HEK293 (cell line): ENCODE results near the gene ETV6.

Experiments
- CTCF ChIA-PET: fragments of 350-600 bp; formaldehyde crosslinking; extraction: SDS; loops from one replicate; lab custom pipeline; 2021; ENCODE audit warnings: antibody characterized with exemption; lab: Yijun Ruan, JAX
- POLR2A ChIA-PET: fragments of 300-600 bp; formaldehyde crosslinking; extraction: SDS; loops from one replicate; lab custom pipeline; 2020; ENCODE audit warnings: antibody characterized with exemption, inconsistent platforms; lab: Yijun Ruan, JAX
- H3K27ac ChIP-seq: fragments of 200-500 bp; sonication (Bioruptor generic); 2 replicates; pipeline ENCODE4 v1.5.1; 2014; ENCODE audit warnings: low read depth, low read length, control low read depth, inconsistent platforms; ENCODE audit errors: extremely low read depth
- H3K36me3 ChIP-seq, 2 experiments: fragments of 200-500 bp in 1 of 2; sonication (Bioruptor generic) in 1 of 2; 1 replicate in 1 of 2; 2 replicates in 1 of 2; pipeline ENCODE4 v1.5.1; 2014 to 2017; ENCODE audit warnings: inconsistent platforms in 2 of 2, low read length in 2 of 2; ENCODE audit not compliant: control insufficient read depth in 2 of 2, insufficient read depth in 1 of 2
- H3K4me1 ChIP-seq: fragments of 200-500 bp; sonication (Bioruptor generic); 2 replicates; pipeline ENCODE4 v1.5.1; 2014; ENCODE audit warnings: mild to moderate bottlenecking, low read length, inconsistent platforms; ENCODE audit not compliant: control insufficient read depth, insufficient read depth
- H3K4me3 ChIP-seq: 2 replicates; pipeline ENCODE4 v1.5.1; 2011; ENCODE audit warnings: low read depth, mild to moderate bottlenecking, control low read depth, low read length, moderate library complexity
- H3K9me3 ChIP-seq: fragments of 200-500 bp; sonication (Bioruptor generic); 2 replicates; pipeline ENCODE4 v1.5.1; 2014; ENCODE audit warnings: low read depth, low read length, inconsistent platforms; ENCODE audit not compliant: control insufficient read depth, insufficient read depth
- AEBP2 ChIP-seq: fragments of 450-650 bp; formaldehyde crosslinking; IDR thresholded peaks from 2 replicates; pipeline ENCODE4 v1.5.1; 2016; ENCODE audit warnings: missing biosample characterization, missing genetic modification characterization, borderline replicate concordance
- EGR2 ChIP-seq: fragments of 450-650 bp; formaldehyde crosslinking; IDR thresholded peaks from 2 replicates; pipeline ENCODE4 v1.5.1; 2016; ENCODE audit warnings: low read depth, missing biosample characterization, missing genetic modification characterization
- YY1 ChIP-seq: fragments of 450-650 bp; formaldehyde crosslinking; IDR thresholded peaks from 2 replicates; pipeline ENCODE4 v1.5.1; 2018; ENCODE audit warnings: missing biosample characterization, missing genetic modification characterization
- ZFP37 ChIP-seq: fragments of 450-650 bp; formaldehyde crosslinking; IDR thresholded peaks from 2 replicates; pipeline ENCODE4 v1.5.1; 2016; ENCODE audit warnings: missing biosample characterization, missing genetic modification characterization
- ZNF10 ChIP-seq: fragments of 450-650 bp; formaldehyde crosslinking; IDR thresholded peaks from 2 replicates; pipeline ENCODE4 v1.5.1; 2017; ENCODE audit warnings: missing biosample characterization, missing genetic modification characterization
- ZNF223 ChIP-seq: fragments of 450-650 bp; formaldehyde crosslinking; IDR thresholded peaks from 2 replicates; pipeline ENCODE4 v1.5.1; 2016; ENCODE audit warnings: missing biosample characterization, missing genetic modification characterization
- ZNF23 ChIP-seq: fragments of 450-650 bp; formaldehyde crosslinking; IDR thresholded peaks from 2 replicates; pipeline ENCODE4 v1.5.1; 2016; ENCODE audit warnings: missing biosample characterization, missing genetic modification characterization, borderline replicate concordance
- ZNF24 ChIP-seq: fragments of 450-650 bp; formaldehyde crosslinking; IDR thresholded peaks from 2 replicates; pipeline ENCODE4 v1.5.1; 2016; ENCODE audit warnings: missing biosample characterization, missing genetic modification characterization
- ZNF280C ChIP-seq: fragments of 450-650 bp; formaldehyde crosslinking; IDR thresholded peaks from 2 replicates; pipeline ENCODE4 v1.5.1; 2016; ENCODE audit warnings: missing biosample characterization, missing genetic modification characterization
- ZNF280D ChIP-seq: fragments of 450-650 bp; formaldehyde crosslinking; IDR thresholded peaks from 2 replicates; pipeline ENCODE4 v1.5.1; 2016; ENCODE audit warnings: missing biosample characterization, missing genetic modification characterization
- ZNF350 ChIP-seq: fragments of 450-650 bp; formaldehyde crosslinking; IDR thresholded peaks from 2 replicates; pipeline ENCODE4 v1.5.0; 2017; ENCODE audit warnings: missing biosample characterization, mild to moderate bottlenecking, missing genetic modification characterization
- ZNF37A ChIP-seq: fragments of 450-650 bp; IDR thresholded peaks from 2 replicates; pipeline ENCODE4 v1.5.1; 2018; ENCODE audit warnings: missing biosample characterization, missing genetic modification characterization
- ZNF555 ChIP-seq: fragments of 450-650 bp; formaldehyde crosslinking; conservative IDR thresholded peaks from 2 replicates; pipeline ENCODE4 v1.5.1; 2017; ENCODE audit warnings: missing biosample characterization, mild to moderate bottlenecking, missing genetic modification characterization, inconsistent platforms
- ZNF785 ChIP-seq: fragments of 450-650 bp; formaldehyde crosslinking; IDR thresholded peaks from 2 replicates; pipeline ENCODE4 v1.5.1; 2016; ENCODE audit warnings: missing biosample characterization, missing genetic modification characterization
- ZNF837 ChIP-seq: fragments of 450-650 bp; formaldehyde crosslinking; IDR thresholded peaks from 2 replicates; pipeline ENCODE4 v1.5.1; 2016; ENCODE audit warnings: missing biosample characterization, missing genetic modification characterization
- ZSCAN18 ChIP-seq: fragments of 450-650 bp; formaldehyde crosslinking; IDR thresholded peaks from 2 replicates; pipeline ENCODE4 v1.5.1; 2016; ENCODE audit warnings: missing biosample characterization, missing genetic modification characterization

ETV6 gene

GRCh38 chr12:11793921-11794710 lies 144.6 kb downstream of the ETV6 start:
- Histone ChIP-seq H3K36me3 (no peaks in the 10 kb centered on the region), H3K27ac (no peak overlapping the region), H3K4me1 (peaks cover 12% of the 10 kb centered on the region), H3K9me3 (no peaks in the 10 kb centered on the region), H3K4me3 (no peak overlapping the region)
- CTCF ChIA-PET, result no interaction called here
- POLR2A ChIA-PET, result no interaction called here
- TF ChIP-seq ZNF37A (no peak), ZNF785 (tag by site-specific recombination) (no peak), EGR2 (tag by site-specific recombination) (no peak), ZNF23 (tag by site-specific recombination) (no peak), ZNF223 (no peak), ZNF555 (tag by site-specific recombination) (no peak), YY1 (tag by site-specific recombination) (no peak), ZNF837 (tag by site-specific recombination) (no peak), AEBP2 (tag by site-specific recombination) (no peak), ZNF280D (tag by site-specific recombination) (no peak)

GRCh38 chr12:11794751-11795150 lies 145.3 kb downstream of the ETV6 start:
- ChIA-PET CTCF (interaction anchor here (0.5 kb wide), 1 partner anchor 212 kb away, joined by 3 read pairs; no protein-coding TSS in a partner anchor), POLR2A (no interaction called here)
- peaks cover 12% of the 10 kb centered on the region for H3K4me1 ChIP-seq

GRCh38 chr12:11795192-11795912 lies 145.9 kb downstream of the ETV6 start:
- TF ChIP-seq ZNF350 (tag by site-specific recombination) (no peak), ZFP37 (no peak), ZNF280C (no peak), ZNF10 (tag by site-specific recombination) (no peak), ZSCAN18 (tag by site-specific recombination) (no peak)
- ChIA-PET CTCF (interaction anchor here (0.5 kb wide), 1 partner anchor 213 kb away, joined by 3 read pairs; no protein-coding TSS in a partner anchor), POLR2A (no interaction called here)
- H3K4me3 ChIP-seq, result no peak overlapping the region
- no peaks in the 10 kb centered on the region for H3K9me3 ChIP-seq
- H3K36me3 ChIP-seq, result no peaks in the 10 kb centered on the region
- H3K4me1 ChIP-seq, result peaks cover 12% of the 10 kb centered on the region
- no peak overlapping the region for H3K27ac ChIP-seq

More at GRCh38 chr12:11794751-11795150, 145.3 kb downstream of the ETV6 start:
- H3K27ac ChIP-seq, result no peak overlapping the region
- H3K9me3 ChIP-seq, result no peaks in the 10 kb centered on the region
- no peak for TF ChIP-seq ZNF24 (tag by site-specific recombination)
- no peaks in the 10 kb centered on the region for H3K36me3 ChIP-seq
- no peak overlapping the region for H3K4me3 ChIP-seq
